H7 (cell line): ENCODE results near the gene NKD2. TPM values are rescaled to one million over a fixed set of nuclear protein-coding genes. Genes with fewer than 3 reads are reported as not detected.
"Not testable (repeated sequence)": the region's sequence is repeated elsewhere in the genome, so short reads cannot be mapped to it uniquely, and the experiment has no call there.

Experiments used
- DNase-seq: peaks from one replicate; pipeline ENCODE4 v3.0.0; 2012
- H3K27me3 ChIP-seq: 2 replicates; pipeline ENCODE4 v1.6.0; 2011; ENCODE audit warnings: mild to moderate bottlenecking, low read length; ENCODE audit not compliant: control insufficient read depth, insufficient read depth
- H3K36me3 ChIP-seq: replicated peaks from 2 replicates; pipeline ENCODE4 v1.5.1; 2011; ENCODE audit warnings: low read length; ENCODE audit not compliant: control insufficient read depth, insufficient read depth
- H3K4me3 ChIP-seq: 2 replicates; pipeline ENCODE4 v1.5.1; 2011; ENCODE audit warnings: low read depth, mild to moderate bottlenecking, control low read depth, low read length, moderate library complexity; ENCODE audit not compliant: insufficient read depth
- total RNA-seq: library from RNA; depleted of rRNA; stranded (reverse); fragments of >200 nt; shearing (Covaris generic); gene quantifications from 2 replicates; pipeline ENCODE4 v1.2.3, GENCODE V29; 2014

NKD2 gene
- total RNA-seq, 1 experiment from 2014 or later, result 4.9 TPM

- DNase-seq, result no peak
- H3K27me3 ChIP-seq, result no peaks in the 10 kb centered on the region
- H3K36me3 ChIP-seq, result no peaks in the 10 kb centered on the region
- no peak overlapping the region for H3K4me3 ChIP-seq
Measured at GRCh38 chr5:1019001-1019905, 10.7 kb downstream of the NKD2 start.

- DNase-seq, result no peak
- H3K4me3 ChIP-seq, result no peak overlapping the region
- H3K27me3 ChIP-seq, result no peaks in the 10 kb centered on the region
Measured at GRCh38 chr5:1020452-1020961, 11.9 kb downstream of the NKD2 start.

GRCh38 chr5:1021136-1021968, 12.8 kb downstream of the NKD2 start:
- no peaks in the 10 kb centered on the region for H3K36me3 ChIP-seq
- peak; percentile 91 for DNase-seq
- no peaks in the 10 kb centered on the region for H3K27me3 ChIP-seq
- no peak overlapping the region for H3K4me3 ChIP-seq

More at GRCh38 chr5:1020452-1020961, 11.9 kb downstream of the NKD2 start:
- no peaks in the 10 kb centered on the region for H3K36me3 ChIP-seq

- not testable (repeated sequence) for H3K27me3 ChIP-seq, H3K36me3 ChIP-seq, H3K4me3 ChIP-seq, DNase-seq
Measured at GRCh38 chr5:1021969-1022336, 13.4 kb downstream of the NKD2 start.

- H3K36me3 ChIP-seq, result no peaks in the 10 kb centered on the region
- H3K27me3 ChIP-seq, result no peaks in the 10 kb centered on the region
- no peak overlapping the region for H3K4me3 ChIP-seq
- DNase-seq, result peak; percentile 56
Measured at GRCh38 chr5:1026700-1027621, 18.4 kb downstream of the NKD2 start.

- Histone ChIP-seq H3K4me3 (no peak overlapping the region), H3K36me3 (no peaks in the 10 kb centered on the region), H3K27me3 (no peaks in the 10 kb centered on the region)
- DNase-seq, result peak; percentile 62
Measured at GRCh38 chr5:1027631-1028441, 19.2 kb downstream of the NKD2 start.

- H3K36me3 ChIP-seq, result no peaks in the 10 kb centered on the region
- DNase-seq, result peak; percentile 68
- H3K27me3 ChIP-seq, result no peaks in the 10 kb centered on the region
- H3K4me3 ChIP-seq, result no peak overlapping the region
Measured at GRCh38 chr5:1028481-1029281, 20.1 kb downstream of the NKD2 start.

- peak; percentile 19 for DNase-seq
- Histone ChIP-seq H3K36me3 (no peaks in the 10 kb centered on the region), H3K4me3 (no peak overlapping the region), H3K27me3 (no peaks in the 10 kb centered on the region)
Measured at GRCh38 chr5:1029282-1029944, 20.8 kb downstream of the NKD2 start.

- Histone ChIP-seq H3K27me3 (no peaks in the 10 kb centered on the region), H3K36me3 (no peaks in the 10 kb centered on the region), H3K4me3 (no peak overlapping the region)
- DNase-seq, result peak; percentile 59
Measured at GRCh38 chr5:1029945-1030625, 21.5 kb downstream of the NKD2 start.

GRCh38 chr5:1030801-1031271, 22.2 kb downstream of the NKD2 start:
- Histone ChIP-seq H3K27me3 (no peaks in the 10 kb centered on the region), H3K4me3 (no peak overlapping the region), H3K36me3 (no peaks in the 10 kb centered on the region)
- no peak for DNase-seq

- peak; percentile 61 for DNase-seq
- Histone ChIP-seq H3K27me3 (no peaks in the 10 kb centered on the region), H3K36me3 (no peaks in the 10 kb centered on the region), H3K4me3 (no peak overlapping the region)
Measured at GRCh38 chr5:1031306-1031959, 22.8 kb downstream of the NKD2 start.
